Measurements from ENCODE around the gene ASCC2. TPM values are rescaled to one million over a fixed set of nuclear protein-coding genes. Genes with fewer than 3 reads are reported as not detected.
A peak's percentile ranks its signal among the peaks of the same experiment; 100 is the strongest.

The ASCC2 gene
- total and polyA plus RNA-seq, 2 experiments from 2014 or later: 23.0 to 49.7 TPM

GRCh38 chr22:29787371-29787980, 50.6 kb downstream of the ASCC2 start:
- no peak for TF ChIP-seq CTCF (IDR thresholded peaks at IDR 0.05; ENCODE audit: low read depth, low read length)
- H3K4me3 ChIP-seq: no peak overlapping the region
- no peaks in the 10 kb centered on the region for H3K9me3 ChIP-seq (ENCODE audit: low read depth)
- DNase-seq (ENCODE audit: low read depth in 1 of 2, low spot score in 1 of 2): no peak
- peaks cover 7% of the 10 kb centered on the region for H3K36me3 ChIP-seq
- H3K27me3 ChIP-seq: no peaks in the 10 kb centered on the region
- H3K4me1 ChIP-seq (ENCODE audit: low read depth): no peaks in the 10 kb centered on the region
- H3K27ac ChIP-seq: no peak overlapping the region

GRCh38 chr22:29786031-29786430, 52.0 kb downstream of the ASCC2 start:
- H3K36me3 ChIP-seq: peaks cover 7% of the 10 kb centered on the region
- no peaks in the 10 kb centered on the region for H3K27me3 ChIP-seq
- no peak overlapping the region for H3K4me3 ChIP-seq
- no peaks in the 10 kb centered on the region for H3K9me3 ChIP-seq (ENCODE audit: low read depth)
- TF ChIP-seq CTCF (IDR thresholded peaks at IDR 0.05; ENCODE audit: low read depth, low read length): no peak
- no peak overlapping the region for H3K27ac ChIP-seq
- no peak for DNase-seq (ENCODE audit: low read depth in 1 of 2, low spot score in 1 of 2)
- H3K4me1 ChIP-seq (ENCODE audit: low read depth): peaks cover 3% of the 10 kb centered on the region

- H3K4me1 ChIP-seq (ENCODE audit: low read depth): peaks cover 3% of the 10 kb centered on the region
- H3K36me3 ChIP-seq: peaks cover 2% of the 10 kb centered on the region
- H3K27me3 ChIP-seq: no peaks in the 10 kb centered on the region
- no peak overlapping the region for H3K4me3 ChIP-seq
- TF ChIP-seq CTCF (IDR thresholded peaks at IDR 0.05; ENCODE audit: low read depth, low read length): no peak
- H3K9me3 ChIP-seq (ENCODE audit: low read depth): no peaks in the 10 kb centered on the region
- DNase-seq (ENCODE audit: low read depth in 1 of 2, low spot score in 1 of 2): peak in 1 of 2 donors; percentile 71
- no peak overlapping the region for H3K27ac ChIP-seq
Measured at GRCh38 chr22:29784451-29785361, 53.4 kb downstream of the ASCC2 start.

- DNase-seq (ENCODE audit: low read depth in 1 of 2, low spot score in 1 of 2): peak in 1 of 2 donors; percentile 37
- H3K27ac ChIP-seq: no peak overlapping the region
- peaks cover 3% of the 10 kb centered on the region for H3K4me1 ChIP-seq (ENCODE audit: low read depth)
- no peak overlapping the region for H3K4me3 ChIP-seq
- no peaks in the 10 kb centered on the region for H3K27me3 ChIP-seq
- H3K36me3 ChIP-seq: no peaks in the 10 kb centered on the region
- no peak for TF ChIP-seq CTCF (IDR thresholded peaks at IDR 0.05; ENCODE audit: low read depth, low read length)
- H3K9me3 ChIP-seq (ENCODE audit: low read depth): no peaks in the 10 kb centered on the region
Measured at GRCh38 chr22:29782061-29782845, 55.8 kb downstream of the ASCC2 start.

Data from cardiac muscle cell (in vitro differentiated cells and primary cell).